HG03045 (cell line): ENCODE data around the gene GPATCH8.
A peak's percentile ranks its signal among the peaks of the same experiment; 100 is the strongest.

Experiments used
- ATAC-seq: cut with Tn5 transposase; IDR thresholded peaks from one replicate; pipeline ENCODE4 v1.9.1; 2021; ENCODE audit warnings: mild to moderate bottlenecking, moderate library complexity; ENCODE audit not compliant: unreplicated experiment

GPATCH8 gene

DNA sequence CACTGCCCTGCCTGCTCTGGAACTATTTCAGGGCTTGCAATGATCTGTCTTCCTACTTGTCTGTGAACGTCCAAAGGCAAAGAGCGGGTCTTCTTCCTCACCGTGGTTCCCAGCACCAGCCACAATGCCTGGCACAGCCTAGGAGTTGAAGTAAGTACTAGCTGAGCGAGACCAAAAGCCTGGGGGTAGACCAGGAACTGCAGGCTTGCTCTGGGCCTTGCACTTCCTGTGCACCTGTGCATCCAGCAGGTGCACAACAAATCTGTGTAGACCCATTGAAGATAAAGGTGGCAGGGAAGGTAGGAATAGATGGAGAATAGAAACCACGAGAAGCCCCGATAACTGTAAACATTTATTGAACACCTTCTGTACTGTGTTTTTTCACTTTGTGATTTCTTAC is 144.2 kb downstream of the GPATCH8 start:
- ATAC-seq, result no peak

DNA sequence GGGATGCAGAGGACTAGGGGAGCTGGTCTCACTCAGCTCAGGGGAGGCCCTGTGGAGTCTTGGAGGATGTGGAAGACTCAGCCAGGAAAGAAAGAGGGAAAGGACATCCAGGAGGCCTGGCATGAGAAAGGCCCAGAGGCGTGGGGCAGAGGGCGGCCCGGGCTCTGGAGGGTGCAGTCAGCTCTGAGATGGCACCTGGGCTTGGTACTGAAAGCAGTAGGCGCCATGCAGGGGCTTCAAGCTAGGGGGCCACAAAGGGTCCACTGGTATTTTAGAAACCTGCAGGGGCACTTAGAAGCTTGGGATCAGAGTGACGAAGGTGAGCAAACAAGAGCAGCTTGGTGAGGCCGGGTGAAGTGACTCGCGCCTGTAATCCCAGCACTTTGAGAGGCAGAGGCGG is 145.1 kb downstream of the GPATCH8 start:
- no peak for ATAC-seq

DNA sequence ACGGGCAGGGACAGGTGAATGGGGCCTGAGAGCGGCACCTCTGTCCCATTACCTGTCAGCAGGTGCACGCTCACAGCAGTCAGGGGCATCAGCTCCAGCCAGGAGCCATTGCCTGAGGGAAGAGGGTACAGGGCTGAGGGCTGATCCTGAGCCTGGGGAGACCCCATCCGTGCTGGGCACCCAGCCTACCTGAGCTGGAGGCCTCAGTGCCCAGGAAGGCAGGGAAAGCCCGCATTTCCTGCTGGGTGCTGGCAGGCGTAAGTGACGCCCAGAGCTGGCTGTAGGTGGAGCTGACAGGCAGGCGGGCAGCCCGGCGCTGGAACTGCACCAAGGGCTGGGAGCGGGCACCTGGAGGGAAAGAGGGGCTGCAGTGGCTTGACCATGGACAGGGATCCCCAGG is 147.0 kb downstream of the GPATCH8 start:
- no peak for ATAC-seq

DNA sequence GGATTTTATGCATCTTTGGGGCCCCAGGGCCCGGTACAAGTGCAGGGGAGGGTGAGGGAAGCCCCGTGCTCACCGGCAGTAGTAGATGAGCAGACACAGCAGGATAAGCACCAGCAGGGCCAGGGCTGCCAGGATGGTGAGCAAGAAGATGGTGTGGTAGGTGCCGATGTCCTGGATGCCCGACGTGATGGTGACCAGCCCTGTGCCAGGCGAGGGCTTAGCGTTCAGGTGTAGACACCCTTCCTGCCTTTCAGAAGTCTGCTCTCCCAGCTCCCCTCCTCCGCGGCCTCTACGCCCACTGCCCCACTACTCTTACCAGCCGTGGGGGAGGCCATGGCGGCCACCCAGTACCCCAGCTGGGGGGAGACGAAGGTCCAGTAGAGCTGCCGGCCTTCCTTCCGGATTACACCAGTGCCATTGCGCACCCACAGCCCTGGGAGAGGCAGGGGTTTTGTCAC is 147.5 kb downstream of the GPATCH8 start:
- ATAC-seq, result no peak

DNA sequence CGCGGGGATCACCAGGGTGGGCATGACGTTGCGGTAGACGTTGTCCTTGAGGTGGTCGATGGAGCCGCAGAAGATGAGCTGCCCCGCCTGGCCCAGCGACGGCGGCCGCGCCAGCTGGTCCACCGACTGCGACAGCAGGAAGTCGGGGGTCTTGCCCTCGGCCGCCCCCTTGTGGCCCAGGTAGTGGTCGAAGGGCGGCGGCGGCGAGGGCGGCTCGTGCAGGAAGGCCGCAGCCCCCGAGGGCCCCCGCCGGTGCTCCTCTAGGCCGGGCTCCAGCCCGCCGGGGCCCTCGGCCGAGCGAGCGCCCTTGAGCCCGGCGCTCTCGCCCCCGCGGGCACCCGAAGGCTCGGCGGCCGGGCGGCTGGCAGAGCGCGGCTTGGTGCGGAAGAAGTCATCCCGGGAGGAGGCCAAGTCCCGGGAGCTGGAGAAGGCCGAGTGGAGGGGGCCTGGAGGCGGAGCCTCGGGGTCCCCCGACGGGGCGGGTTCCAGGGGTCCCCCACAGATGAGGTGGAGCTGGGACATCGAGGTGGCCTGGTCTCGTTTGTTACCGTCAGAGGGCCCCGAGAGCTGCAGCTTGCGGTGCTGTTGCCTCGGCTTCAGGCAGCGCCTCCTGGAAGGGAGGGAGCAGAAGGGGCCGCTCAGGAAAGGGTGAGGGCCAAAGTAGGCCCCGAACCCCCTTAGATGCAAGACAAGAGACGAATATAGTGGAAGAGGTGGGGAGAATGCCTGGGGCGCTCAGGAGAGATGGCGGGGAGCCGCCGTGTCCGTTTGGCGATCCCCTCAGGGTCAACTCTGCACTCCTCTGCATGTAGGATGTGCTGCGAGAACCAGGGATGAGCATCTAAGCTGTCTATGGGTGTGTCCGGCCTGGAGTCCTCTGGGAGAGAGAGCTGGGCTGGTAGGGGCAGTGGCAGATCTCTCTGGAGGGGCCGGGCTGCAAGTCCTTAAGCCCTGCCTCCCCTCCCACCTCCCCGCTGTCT is 148.3 kb downstream of the GPATCH8 start:
- no peak for ATAC-seq

DNA sequence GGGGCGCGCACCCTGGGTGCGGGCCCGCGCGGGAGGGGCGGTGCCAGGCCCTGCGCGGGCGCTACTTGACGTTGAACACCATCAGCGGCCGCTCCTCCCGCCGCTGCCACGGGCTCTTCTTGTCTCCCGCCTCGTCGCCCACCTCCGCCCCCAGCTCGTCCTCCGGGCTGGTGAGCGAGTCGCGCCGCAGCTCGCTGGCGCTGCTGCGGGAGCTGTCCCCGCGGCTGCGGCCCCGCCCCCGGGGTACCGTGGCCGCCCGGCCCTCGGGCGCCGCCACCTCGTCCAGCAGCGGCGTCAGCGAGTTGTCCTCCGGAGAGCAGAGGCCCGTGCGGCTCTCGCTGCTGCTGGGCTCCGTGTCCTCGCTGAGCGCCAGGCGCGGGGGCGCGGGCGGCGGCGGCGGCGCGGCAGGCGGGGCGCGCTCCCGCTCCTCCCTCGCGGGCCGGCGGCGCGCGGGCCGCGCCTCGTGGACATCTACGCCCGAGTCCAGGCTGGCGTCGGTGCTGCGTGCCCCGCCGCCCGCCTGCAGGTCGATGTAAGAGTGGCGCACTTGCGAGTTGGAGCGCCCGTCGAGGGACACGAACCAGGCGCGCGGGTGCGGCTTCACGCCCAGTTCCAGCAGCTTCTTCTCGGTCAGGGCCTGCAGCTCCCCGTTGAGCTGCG is 149.4 kb downstream of the GPATCH8 start:
- no peak for ATAC-seq

DNA sequence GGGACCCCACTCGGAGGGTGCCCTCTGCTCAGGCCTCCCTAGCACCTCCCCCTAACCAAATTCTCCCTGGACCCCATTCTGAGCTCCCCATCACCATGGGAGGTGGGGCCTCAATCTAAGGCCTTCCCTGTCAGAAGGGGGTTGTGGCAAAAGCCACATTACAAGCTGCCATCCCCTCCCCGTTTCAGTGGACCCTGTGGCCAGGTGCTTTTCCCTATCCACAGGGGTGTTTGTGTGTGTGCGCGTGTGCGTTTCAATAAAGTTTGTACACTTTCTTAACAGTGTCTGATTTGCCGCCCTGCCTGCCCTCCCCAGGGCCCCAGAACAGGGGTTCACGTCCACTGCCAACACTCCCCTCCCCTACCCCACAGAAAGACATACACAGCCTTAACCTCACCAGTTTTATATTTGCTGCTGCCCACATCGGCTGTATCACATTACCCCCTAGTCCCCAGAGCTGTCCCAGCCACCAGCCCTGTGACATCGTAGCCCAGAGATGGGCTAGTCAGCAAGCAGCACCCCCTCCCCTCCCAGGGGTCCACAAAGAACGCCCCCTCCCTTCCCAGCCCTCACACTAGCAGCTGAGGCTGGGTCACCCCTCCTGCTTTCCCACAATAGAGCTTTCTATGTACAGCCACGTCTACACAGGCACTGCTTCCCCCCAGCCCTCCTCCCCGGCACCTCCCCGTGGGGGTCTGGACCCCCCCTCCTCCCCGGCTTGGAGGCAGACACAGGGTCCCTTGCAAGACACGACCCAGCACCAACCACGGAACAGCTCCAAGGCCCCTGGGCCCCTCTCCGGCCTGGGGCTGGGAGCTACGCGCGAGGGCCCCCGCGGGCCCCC is 150.2 kb downstream of the GPATCH8 start:
- no peak for ATAC-seq

DNA sequence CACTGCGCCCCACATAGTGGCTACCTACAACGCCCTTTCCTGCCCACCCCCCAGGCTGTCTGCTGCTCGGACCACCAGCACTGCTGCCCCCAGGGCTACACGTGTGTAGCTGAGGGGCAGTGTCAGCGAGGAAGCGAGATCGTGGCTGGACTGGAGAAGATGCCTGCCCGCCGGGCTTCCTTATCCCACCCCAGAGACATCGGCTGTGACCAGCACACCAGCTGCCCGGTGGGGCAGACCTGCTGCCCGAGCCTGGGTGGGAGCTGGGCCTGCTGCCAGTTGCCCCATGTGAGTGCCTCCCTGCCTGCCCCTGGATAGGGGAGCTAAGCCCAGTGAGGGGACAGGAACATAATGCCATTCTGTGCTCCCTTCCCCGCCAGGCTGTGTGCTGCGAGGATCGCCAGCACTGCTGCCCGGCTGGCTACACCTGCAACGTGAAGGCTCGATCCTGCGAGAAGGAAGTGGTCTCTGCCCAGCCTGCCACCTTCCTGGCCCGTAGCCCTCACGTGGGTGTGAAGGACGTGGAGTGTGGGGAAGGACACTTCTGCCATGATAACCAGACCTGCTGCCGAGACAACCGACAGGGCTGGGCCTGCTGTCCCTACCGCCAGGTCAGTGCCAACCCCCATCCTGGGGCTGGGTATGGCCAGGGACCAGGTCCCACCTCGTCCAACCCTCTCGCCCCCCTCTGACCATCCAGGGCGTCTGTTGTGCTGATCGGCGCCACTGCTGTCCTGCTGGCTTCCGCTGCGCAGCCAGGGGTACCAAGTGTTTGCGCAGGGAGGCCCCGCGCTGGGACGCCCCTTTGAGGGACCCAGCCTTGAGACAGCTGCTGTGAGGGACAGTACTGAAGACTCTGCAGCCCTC is 151.0 kb downstream of the GPATCH8 start:
- no peak for ATAC-seq

DNA sequence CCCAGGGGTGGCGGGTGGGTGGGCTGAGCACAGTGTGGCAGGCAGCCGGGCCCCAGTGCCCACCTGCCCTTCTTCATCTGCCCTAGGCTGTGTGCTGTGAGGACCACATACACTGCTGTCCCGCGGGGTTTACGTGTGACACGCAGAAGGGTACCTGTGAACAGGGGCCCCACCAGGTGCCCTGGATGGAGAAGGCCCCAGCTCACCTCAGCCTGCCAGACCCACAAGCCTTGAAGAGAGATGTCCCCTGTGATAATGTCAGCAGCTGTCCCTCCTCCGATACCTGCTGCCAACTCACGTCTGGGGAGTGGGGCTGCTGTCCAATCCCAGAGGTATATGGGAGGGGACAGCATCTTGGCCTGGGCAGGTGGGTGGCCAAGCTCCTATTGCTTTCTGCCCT is 151.7 kb downstream of the GPATCH8 start:
- ATAC-seq, result no peak

DNA sequence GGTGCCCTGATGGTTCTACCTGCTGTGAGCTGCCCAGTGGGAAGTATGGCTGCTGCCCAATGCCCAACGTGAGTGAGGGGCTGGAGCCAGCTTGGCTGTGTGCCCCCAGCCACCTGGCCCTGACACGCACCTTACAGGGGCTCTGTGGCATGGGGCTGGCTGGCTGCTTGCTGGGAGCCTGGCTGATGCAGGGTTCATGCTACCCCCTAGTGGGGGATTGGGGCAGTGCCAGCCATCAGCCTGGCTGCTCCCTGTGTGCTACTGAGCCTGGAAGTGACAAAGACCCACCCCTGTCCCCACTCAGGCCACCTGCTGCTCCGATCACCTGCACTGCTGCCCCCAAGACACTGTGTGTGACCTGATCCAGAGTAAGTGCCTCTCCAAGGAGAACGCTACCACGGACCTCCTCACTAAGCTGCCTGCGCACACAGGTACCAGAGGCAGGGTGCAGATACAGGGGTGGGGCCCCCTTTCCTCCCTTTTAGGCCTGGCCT is 152.4 kb downstream of the GPATCH8 start:
- no peak for ATAC-seq

DNA sequence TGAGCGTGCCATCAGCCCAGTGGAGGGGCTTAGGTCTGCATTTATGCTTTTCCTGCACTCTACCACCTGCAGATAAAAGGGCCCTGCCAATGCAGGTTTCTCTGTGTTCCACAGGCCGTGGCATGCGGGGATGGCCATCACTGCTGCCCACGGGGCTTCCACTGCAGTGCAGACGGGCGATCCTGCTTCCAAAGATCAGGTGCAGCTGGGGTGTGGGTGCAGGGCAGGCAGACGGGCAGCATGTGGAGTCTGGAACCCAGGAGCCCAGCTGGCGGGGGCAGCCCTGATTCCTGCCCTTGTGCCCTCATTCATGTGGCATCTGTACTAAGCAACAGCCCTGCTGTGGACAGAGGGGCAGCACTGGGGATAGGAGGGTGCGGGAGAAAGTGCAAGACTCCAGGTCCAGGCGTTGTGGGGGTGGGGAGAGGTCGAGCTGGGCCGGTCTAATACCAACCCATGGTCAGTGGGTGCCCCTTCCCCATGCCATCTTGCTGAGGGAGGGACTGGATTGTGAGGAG is 153.6 kb downstream of the GPATCH8 start:
- no peak for ATAC-seq

DNA sequence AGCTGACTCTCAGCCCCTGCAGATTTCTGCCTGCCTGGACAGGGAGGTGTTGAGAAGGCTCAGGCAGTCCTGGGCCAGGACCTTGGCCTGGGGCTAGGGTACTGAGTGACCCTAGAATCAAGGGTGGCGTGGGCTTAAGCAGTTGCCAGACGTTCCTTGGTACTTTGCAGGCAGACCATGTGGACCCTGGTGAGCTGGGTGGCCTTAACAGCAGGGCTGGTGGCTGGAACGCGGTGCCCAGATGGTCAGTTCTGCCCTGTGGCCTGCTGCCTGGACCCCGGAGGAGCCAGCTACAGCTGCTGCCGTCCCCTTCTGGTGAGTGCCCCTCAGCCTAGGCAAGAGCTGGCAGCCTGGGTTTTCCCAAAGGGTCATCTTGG is 154.2 kb downstream of the GPATCH8 start:
- ATAC-seq, result no peak

DNA sequence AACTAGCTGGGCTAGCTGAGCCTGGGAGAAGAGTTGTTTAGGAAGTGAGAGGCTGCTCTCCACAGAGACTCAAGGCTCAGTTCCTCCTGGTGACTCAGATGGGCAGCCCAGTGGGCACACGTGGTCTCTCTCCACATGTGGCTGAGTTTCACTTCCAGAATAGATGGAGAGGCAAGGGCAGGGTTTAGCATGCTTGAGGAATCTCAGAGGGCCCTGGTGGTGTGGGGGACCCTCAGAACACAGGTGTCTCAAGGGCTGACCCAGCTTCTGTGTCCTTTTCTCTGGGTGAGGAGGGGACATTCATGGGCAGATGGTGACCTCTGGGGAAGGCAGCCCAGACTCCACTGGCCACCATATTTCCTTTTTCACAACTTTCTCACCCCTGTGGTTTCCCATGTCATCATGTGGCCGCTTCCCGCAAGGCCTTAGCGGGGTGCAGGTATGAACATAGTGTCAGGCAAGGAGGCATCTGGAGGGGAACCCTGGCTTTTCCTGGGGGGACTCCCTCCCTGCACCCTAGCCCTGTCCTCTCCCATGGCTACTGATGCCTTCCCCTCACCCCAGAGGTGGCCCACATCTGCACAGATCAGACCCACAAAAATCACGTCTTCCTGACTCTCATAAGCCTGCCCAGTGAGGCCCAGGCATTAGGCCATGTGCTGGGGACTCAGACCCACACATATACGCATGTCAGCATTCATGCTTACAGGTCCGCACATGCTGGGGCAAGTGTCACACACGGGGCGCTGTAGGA is 154.8 kb downstream of the GPATCH8 start:
- ATAC-seq, result peak; percentile 29
